Heart left ventricle (tissue), 16 donors: ENCODE results near the gene EPHA7. TPM values are rescaled to one million over a fixed set of nuclear protein-coding genes. Genes with fewer than 3 reads are reported as not detected.

Experiments used
- ATAC-seq, 4 donors: fragments of 200-7000 bp; cut with Tn5 transposase; one replicate each; pipeline ENCODE4 v1.9.1; 2020 to 2022; ENCODE audit warnings: moderate library complexity in 4 of 4, mild to moderate bottlenecking in 3 of 4, moderate number of reproducible peaks in 1 of 4
- DNase-seq, 5 donors: peaks; one replicate each; pipeline ENCODE4 v3.0.0-alpha.2; 2020
- H3K27ac ChIP-seq, 12 donors: fragments of 200-600 bp; sonication (generic) in 4 of 12; one replicate each; pipeline versions ENCODE4 v1.5.0 to v1.8.0; 2016 to 2022; ENCODE audit warnings: mild to moderate bottlenecking in 2 of 12
- H3K27me3 ChIP-seq, 9 donors: fragments of 200-600 bp; sonication (generic) in 2 of 9; one replicate each; pipeline versions ENCODE4 v1.5.1 to v1.8.0; 2016 to 2022; ENCODE audit warnings: mild to moderate bottlenecking in 3 of 9
- H3K36me3 ChIP-seq, 9 donors: fragments of 200-600 bp; sonication (generic) in 2 of 9; one replicate each; pipeline versions ENCODE4 v1.5.0 to v1.8.0; 2018 to 2022; ENCODE audit warnings: mild to moderate bottlenecking in 2 of 9
- H3K4me1 ChIP-seq, 12 donors: fragments of 200-600 bp; sonication (generic) in 4 of 12; one replicate each; pipeline versions ENCODE4 v1.5.0 to v1.8.0; 2016 to 2022; ENCODE audit warnings: mild to moderate bottlenecking in 3 of 12
- H3K4me3 ChIP-seq, 12 donors: fragments of 200-600 bp; sonication (generic) in 4 of 12; one replicate each; pipeline versions ENCODE4 v1.5.0 to v1.8.0; 2017 to 2022; ENCODE audit warnings: mild to moderate bottlenecking in 9 of 12, moderate library complexity in 4 of 12
- H3K9me3 ChIP-seq, 12 donors: fragments of 200-600 bp; sonication (generic) in 4 of 12; one replicate each; pipeline versions ENCODE4 v1.5.0 to v1.8.0; 2016 to 2022; ENCODE audit warnings: mild to moderate bottlenecking in 1 of 12
- POLR2A ChIP-seq, 2 donors: fragments of 450-650 bp; IDR thresholded peaks; one replicate each; pipeline ENCODE4 v1.6.1; 2017; ENCODE audit warnings: antibody characterized with exemption in 2 of 2, mild to moderate bottlenecking in 2 of 2, moderate library complexity in 2 of 2
- WGBS, 4 donors: extraction: QIAGEN DNeasy Blood & Tissue Kit in 2 of 4; methylation state at CpG; one replicate each; pipeline versions ENCODE4 v1.1.5 to v1.1.7; 2013 to 2018; 5-methylcytosine and 5-hydroxymethylcytosine counted together
- intact Hi-C, 10 donors: fragments of 100-400 bp; cut with DNase I; formaldehyde crosslinking; loops; one replicate each; pipeline versions ENCODE4 v1.11.1 to v1.14.2; 2022
- polyA plus RNA-seq, 2 donors: library from polyadenylated mRNA; stranded (reverse); fragments of 200-250 nt; gene quantifications; one replicate each; pipeline ENCODE4 v1.2.3, GENCODE V29; 2013
- total RNA-seq, 9 donors: library from RNA; depleted of rRNA in 2 of 9; stranded (reverse); fragments of >200 nt in 2 of 9; fragmentation: NEBNext Ultra II Directional in 3 of 9; extraction: Animal tissue kit (Norgen Biotek cat#: 25700) in 3 of 9; gene quantifications; one replicate each; pipeline versions ENCODE4 v1.1.0 to v1.2.4, GENCODE V29; 2016 to 2023
- TF ChIP-seq, protein P1 (sequence below), 12 donors: fragments of 200-600 bp; sonication (generic) in 4 of 12; IDR thresholded peaks; one replicate each; pipeline versions ENCODE4 v1.5.0 to v1.8.0; 2018 to 2022; ENCODE audit warnings: antibody characterized with exemption in 12 of 12, mild to moderate bottlenecking in 5 of 12
- donor health status: ischemic (EF 13 %, LVEDD 7.1; RV severe dilation, severe dysfunction).
- donor health status: healthy with polysubstance abuse.
- donor health status: DM: no; HTN: yes; CAD: no.
- donor health status: DM: no; HTN: no; CAD: no.
- donor health status: ischemic (EF 25% LVEDD 6.9; RV normal size, moderate dysfunction).
- donor health status: ischemic (EF 25% LVEDD 5.7; RV mildly dilated, moderate dysfunction).
- donor health status: healthy.
- donor health status: DM: yes; HTN: yes; CAD: no.
- donor health status: ischemic (EF 35%, LVEDD 5.7; RV mildly dilated, moderate dysfunction).
- donor health status: nonischemic (EF 11% LVEDD 7.7; RV severe dilation, severe dysfunction).
- donor health status: DM: yes; HTN: yes; CAD: no.
- donor health status: PGD.
- donor health status: ischemic (EF 29% LVEDD 5.4; RV normal size, mild dysfunction).
- donor health status: nonischemic (EF 23%, LVEDD 6.1; RV moderate dilation, normal function).

The EPHA7 gene
- total and polyA plus RNA-seq, 11 donors: 1.3 to 12.1 (median 3.0) TPM

DNA sequence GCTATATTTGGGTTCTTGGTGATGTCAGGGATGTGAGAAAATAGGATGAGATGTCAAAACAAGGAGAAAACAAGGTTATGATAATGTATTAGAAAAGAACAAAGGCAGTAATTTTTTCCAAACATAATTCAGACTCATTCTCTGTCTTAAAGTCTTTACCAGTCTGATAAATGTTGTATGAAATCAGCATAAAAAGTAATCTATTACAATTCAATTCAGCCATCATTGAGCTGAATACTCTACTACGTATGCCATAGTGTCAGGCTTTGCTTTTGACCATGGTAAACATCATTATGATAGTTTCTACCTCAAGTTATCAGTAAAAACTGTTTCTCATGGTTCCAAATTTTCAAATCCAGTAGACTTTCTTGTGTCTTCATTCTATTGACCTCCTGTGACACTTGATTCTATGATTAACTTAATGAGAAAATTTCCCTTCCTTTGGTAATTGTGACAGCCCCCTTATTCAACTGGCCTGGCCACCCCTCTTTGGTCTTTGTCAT, 75.0 kb downstream of the EPHA7 start:
- 93 to 97% (median 94%) methylated on average over 1 of the region's 1 CpG for WGBS, 4 donors
- DNase-seq (no peak), ATAC-seq (no peak)
- Histone ChIP-seq H3K4me3 (no peak overlapping the region), H3K4me1 (peaks cover 0 to 7% (median 0%) of the 10 kb centered on the region in 12 donors), H3K27ac (no peak overlapping the region), H3K27me3 (no peaks in the 10 kb centered on the region), H3K9me3 (no peaks in the 10 kb centered on the region), H3K36me3 (no peaks in the 10 kb centered on the region)
- intact Hi-C loops: no loop called here
- TF ChIP-seq, protein P1, sequence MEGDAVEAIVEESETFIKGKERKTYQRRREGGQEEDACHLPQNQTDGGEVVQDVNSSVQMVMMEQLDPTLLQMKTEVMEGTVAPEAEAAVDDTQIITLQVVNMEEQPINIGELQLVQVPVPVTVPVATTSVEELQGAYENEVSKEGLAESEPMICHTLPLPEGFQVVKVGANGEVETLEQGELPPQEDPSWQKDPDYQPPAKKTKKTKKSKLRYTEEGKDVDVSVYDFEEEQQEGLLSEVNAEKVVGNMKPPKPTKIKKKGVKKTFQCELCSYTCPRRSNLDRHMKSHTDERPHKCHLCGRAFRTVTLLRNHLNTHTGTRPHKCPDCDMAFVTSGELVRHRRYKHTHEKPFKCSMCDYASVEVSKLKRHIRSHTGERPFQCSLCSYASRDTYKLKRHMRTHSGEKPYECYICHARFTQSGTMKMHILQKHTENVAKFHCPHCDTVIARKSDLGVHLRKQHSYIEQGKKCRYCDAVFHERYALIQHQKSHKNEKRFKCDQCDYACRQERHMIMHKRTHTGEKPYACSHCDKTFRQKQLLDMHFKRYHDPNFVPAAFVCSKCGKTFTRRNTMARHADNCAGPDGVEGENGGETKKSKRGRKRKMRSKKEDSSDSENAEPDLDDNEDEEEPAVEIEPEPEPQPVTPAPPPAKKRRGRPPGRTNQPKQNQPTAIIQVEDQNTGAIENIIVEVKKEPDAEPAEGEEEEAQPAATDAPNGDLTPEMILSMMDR (IDR thresholded peaks at IDR 0.05): no peak
- no peak for TF ChIP-seq POLR2A (IDR thresholded peaks at IDR 0.05)

DNA sequence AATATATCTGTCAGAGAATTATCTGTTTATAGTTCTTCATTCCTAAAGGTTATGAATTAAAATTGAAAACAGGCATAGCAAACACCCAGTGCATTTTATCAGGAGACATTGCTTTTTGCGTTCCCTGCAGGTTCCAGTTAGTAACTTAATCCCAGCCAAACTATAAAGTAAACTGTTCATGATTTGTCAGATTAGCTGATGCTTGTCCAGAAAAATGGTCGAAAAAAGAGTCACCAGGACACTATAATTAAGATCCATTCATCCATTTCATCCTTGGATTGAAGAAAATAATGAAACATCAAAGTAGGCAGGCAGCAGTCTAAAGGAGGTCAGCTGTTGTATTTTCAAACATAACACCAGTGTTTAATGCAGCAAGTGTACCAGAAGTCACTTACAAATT, 75.9 kb downstream of the EPHA7 start:
- no peak for DNase-seq
- Histone ChIP-seq H3K27ac (no peak overlapping the region), H3K4me1 (peaks cover 0 to 7% (median 0%) of the 10 kb centered on the region in 12 donors), H3K36me3 (no peaks in the 10 kb centered on the region), H3K27me3 (no peaks in the 10 kb centered on the region), H3K9me3 (no peaks in the 10 kb centered on the region), H3K4me3 (no peak overlapping the region)
- TF ChIP-seq, protein P1 (IDR thresholded peaks at IDR 0.05): no peak
- TF ChIP-seq POLR2A (IDR thresholded peaks at IDR 0.05): no peak
- 67 to 85% (median 74%) methylated on average over 2 of the region's 2 CpGs for WGBS, 4 donors
- no peak for ATAC-seq
- intact Hi-C loops: no loop called here

DNA sequence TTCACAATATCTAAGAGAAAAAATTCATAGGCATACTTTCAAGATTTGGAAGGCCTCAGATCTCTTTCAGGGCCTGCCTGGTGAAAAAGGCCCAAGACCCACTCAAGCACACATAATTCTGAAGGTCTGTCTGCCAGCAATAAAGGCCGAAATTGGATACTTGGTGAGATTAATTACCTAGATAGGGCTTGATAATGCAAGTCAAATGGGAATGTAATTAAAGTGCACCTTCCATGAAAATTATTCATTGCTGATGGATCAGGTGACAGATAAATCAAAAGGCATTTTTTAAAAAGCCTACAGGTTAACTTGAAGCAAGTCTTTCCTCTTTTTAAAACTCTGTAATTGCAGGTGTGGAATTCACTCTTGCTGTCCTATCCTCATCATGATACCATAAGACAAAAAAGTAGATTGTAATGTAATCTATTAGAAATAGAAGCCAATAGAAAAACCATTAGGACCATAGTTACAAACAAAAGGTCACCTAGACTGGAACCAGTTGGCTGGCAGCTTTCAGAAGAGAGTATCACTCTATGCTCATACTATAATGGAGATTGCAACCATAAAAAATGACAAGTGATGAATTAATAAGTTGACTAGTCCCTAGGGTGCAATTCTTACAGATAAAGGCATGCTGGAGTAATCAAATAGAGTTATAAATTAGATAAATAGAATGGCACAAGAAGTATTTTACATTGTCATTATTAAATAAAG, 77.3 kb downstream of the EPHA7 start:
- Histone ChIP-seq H3K36me3 (no peaks in the 10 kb centered on the region), H3K4me1 (peaks cover 0 to 8% (median 0%) of the 10 kb centered on the region in 12 donors), H3K27me3 (no peaks in the 10 kb centered on the region), H3K27ac (no peak overlapping the region), H3K4me3 (no peak overlapping the region), H3K9me3 (no peaks in the 10 kb centered on the region)
- no peak for DNase-seq
- TF ChIP-seq, protein P1 (IDR thresholded peaks at IDR 0.05): no peak
- no peak for TF ChIP-seq POLR2A (IDR thresholded peaks at IDR 0.05)
- intact Hi-C loops: no loop called here
- 78 to 93% (median 88%) methylated on average over 1 of the region's 1 CpG for WGBS, 4 donors
- no peak for ATAC-seq

DNA sequence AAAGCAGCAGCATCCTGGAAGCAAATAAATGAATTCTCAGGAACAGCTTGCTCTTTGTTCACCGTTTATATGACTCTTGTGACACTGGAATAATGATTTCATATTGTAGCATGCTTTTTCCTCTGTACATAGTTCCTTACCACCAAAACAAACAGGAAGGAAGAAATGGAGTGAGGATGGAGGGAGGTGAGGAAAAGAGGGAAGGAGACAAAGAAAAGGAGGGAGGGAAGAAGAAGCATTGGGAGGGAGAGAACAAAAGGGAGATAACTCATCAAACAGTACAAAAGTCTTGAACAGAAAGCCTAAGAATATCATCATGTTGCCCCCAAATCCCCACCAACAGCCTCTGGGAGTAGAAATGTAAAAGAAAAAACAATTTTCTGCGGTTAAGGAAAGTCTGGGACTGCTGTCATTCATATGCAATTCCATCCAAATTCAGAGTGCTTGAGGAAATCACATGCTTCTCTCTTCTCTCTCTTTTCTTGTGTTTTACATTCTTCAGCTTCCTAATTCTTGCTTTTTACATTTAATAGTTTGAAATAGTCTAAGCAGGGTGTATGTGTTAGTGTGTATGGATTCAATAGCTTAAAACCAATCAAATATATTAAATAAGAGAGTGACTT, 81.5 kb downstream of the EPHA7 start:
- H3K4me3 ChIP-seq: no peak overlapping the region
- intact Hi-C loops: no loop called here
- no peaks in the 10 kb centered on the region for H3K36me3 ChIP-seq
- H3K9me3 ChIP-seq: peaks cover 0 to 3% (median 0%) of the 10 kb centered on the region in 12 donors
- no peaks in the 10 kb centered on the region for H3K27me3 ChIP-seq
- H3K4me1 ChIP-seq: peaks cover 0 to 5% (median 0%) of the 10 kb centered on the region in 12 donors
- ATAC-seq (no peak), DNase-seq (no peak)
- no peak overlapping the region for H3K27ac ChIP-seq
- TF ChIP-seq POLR2A (IDR thresholded peaks at IDR 0.05): no peak
- TF ChIP-seq, protein P1 (IDR thresholded peaks at IDR 0.05): no peak
- 51 to 62% (median 55%) methylated on average over 2 of the region's 2 CpGs for WGBS, 4 donors
